ENCODE measurements around the gene SUSD5. TPM values are rescaled to one million over a fixed set of nuclear protein-coding genes. Genes with fewer than 3 reads are reported as not detected.

Gene SUSD5
- total and polyA plus RNA-seq, 2 of the 4 experiments (the other 2 are of a cell fraction) = 1.4 to 2.9 TPM

DNA sequence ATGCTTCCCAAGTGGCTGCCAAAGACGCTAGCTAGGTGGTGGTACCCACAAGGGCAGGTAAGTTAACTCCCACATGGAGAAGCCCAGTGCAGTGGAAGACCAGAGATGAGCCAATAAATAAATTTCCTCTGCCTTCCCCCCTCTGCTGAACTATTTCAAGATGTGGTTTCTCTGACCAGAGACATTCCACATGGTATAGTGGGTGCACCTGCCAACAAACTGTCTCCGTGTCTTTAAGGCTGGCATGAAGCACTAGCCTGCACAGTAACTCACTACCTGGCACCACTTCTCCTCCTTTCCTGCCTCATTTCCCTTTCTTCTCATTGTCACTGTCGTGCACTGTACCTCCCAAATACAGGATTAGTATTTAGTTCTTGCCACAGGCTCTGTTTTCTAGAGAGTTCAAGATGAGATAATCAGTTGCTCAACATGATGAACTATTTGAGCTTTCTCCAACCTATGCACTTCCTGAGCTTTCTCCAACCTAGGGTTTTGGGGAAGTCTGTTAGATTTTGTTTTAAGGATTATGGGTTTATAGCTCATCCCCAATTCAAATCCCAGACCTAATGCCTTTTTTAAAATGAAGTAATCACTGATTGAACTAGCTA lies 113.2 kb downstream of the SUSD5 start:
- H3K56ac ChIP-seq (ENCODE audit: extremely low read depth, insufficient read depth, low read length) = no peak overlapping the region
- no TSS peak for BruUV-seq (replicated peaks)
- in situ Hi-C loops (cut with MboI; ENCODE audit: low sequenced_read_pairs) (no loop called here), intact Hi-C loops (cut with micrococcal nuclease) (no loop called here), dilution Hi-C loops (cut with HindIII; ENCODE audit: low sequenced_read_pairs, unreplicated experiment) (no loop called here)
- H4K91ac ChIP-seq (ENCODE audit: insufficient read depth, low read depth, low read length) = no peak overlapping the region
- H2AK5ac ChIP-seq (ENCODE audit: low read depth, low read length) = no peak overlapping the region
- no peak overlapping the region for H3K27ac ChIP-seq (ENCODE audit: insufficient read depth, low read length)
- H3K27me3 ChIP-seq (ENCODE audit: control insufficient read depth, insufficient read depth, low read length) = peaks cover 6% of the 10 kb centered on the region; the same call in 1 of the 2 replicates
- no peak overlapping the region for H4K8ac ChIP-seq (ENCODE audit: low read depth in 2 of 2, low read length in 2 of 2)
- H3K9me3 ChIP-seq (ENCODE audit: control insufficient read depth, insufficient read depth, low read length) = no peaks in the 10 kb centered on the region
- no peak overlapping the region for H3K4ac ChIP-seq (ENCODE audit: low read depth, low read length)
- ChIA-PET CTCF (no interaction called here), POLR2A (ENCODE audit: unreplicated experiment) (no interaction called here)
- DNase-seq (no peak), ATAC-seq (ENCODE audit: low read depth) (no peak)
- H4K5ac ChIP-seq (ENCODE audit: low read depth, low read length) = no peak overlapping the region
- no peaks in the 10 kb centered on the region for H3K79me1 ChIP-seq (ENCODE audit: low read depth in 1 of 2, low read length in 2 of 2)
- H3K4me1 ChIP-seq (ENCODE audit: control insufficient read depth, insufficient read depth, low read length) = no peaks in the 10 kb centered on the region
- H4K20me1 ChIP-seq (ENCODE audit: insufficient read depth, low read length) = no peaks in the 10 kb centered on the region
- H3K18ac ChIP-seq (ENCODE audit: low read depth, low read length) = no peak overlapping the region
- WGBS, 2 experiments (ENCODE audit: extremely low coverage in 2 of 2, insufficient read length in 1 of 2) = 80% methylated on average over 1 of the region's 3 CpGs; no CpG with 5 or more reads in 1 of the 2 experiments
- no peak overlapping the region for H3K23ac ChIP-seq (ENCODE audit: low read depth, low read length)
- no peak overlapping the region for H2BK5ac ChIP-seq (ENCODE audit: low read depth, low read length, poor library complexity, severe bottlenecking)
- H3K4me2 ChIP-seq (ENCODE audit: low read depth, low read length) = no peak overlapping the region
- H3K14ac ChIP-seq (replicated peaks; ENCODE audit: low read depth, low read length) = no peak overlapping the region
- H3K9ac ChIP-seq (ENCODE audit: low read depth, low read length) = no peak overlapping the region
- TF ChIP-seq BHLHE40 (IDR thresholded peaks at IDR 0.05; ENCODE audit: low read depth, low read length) = no peak
- no peak for TF ChIP-seq FOS (IDR thresholded peaks at IDR 0.05; ENCODE audit: low read depth, low read length)
- TF ChIP-seq, protein P1, sequence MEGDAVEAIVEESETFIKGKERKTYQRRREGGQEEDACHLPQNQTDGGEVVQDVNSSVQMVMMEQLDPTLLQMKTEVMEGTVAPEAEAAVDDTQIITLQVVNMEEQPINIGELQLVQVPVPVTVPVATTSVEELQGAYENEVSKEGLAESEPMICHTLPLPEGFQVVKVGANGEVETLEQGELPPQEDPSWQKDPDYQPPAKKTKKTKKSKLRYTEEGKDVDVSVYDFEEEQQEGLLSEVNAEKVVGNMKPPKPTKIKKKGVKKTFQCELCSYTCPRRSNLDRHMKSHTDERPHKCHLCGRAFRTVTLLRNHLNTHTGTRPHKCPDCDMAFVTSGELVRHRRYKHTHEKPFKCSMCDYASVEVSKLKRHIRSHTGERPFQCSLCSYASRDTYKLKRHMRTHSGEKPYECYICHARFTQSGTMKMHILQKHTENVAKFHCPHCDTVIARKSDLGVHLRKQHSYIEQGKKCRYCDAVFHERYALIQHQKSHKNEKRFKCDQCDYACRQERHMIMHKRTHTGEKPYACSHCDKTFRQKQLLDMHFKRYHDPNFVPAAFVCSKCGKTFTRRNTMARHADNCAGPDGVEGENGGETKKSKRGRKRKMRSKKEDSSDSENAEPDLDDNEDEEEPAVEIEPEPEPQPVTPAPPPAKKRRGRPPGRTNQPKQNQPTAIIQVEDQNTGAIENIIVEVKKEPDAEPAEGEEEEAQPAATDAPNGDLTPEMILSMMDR (conservative IDR thresholded peaks at IDR 0.05; ENCODE audit: low read depth, low read length) = no peak
- no peak for TF ChIP-seq RCOR1 (IDR thresholded peaks at IDR 0.05; ENCODE audit: insufficient replicate concordance, low read length)
- no peak for TF ChIP-seq MAZ (IDR thresholded peaks at IDR 0.05; ENCODE audit: borderline replicate concordance, low read depth, low read length)
- TF ChIP-seq CEBPB (IDR thresholded peaks at IDR 0.05; ENCODE audit: low read depth, low read length) = no peak
- no peak for TF ChIP-seq NFE2L2 (IDR thresholded peaks at IDR 0.05; ENCODE audit: low read depth, low read length)
- TF ChIP-seq, protein P2, sequence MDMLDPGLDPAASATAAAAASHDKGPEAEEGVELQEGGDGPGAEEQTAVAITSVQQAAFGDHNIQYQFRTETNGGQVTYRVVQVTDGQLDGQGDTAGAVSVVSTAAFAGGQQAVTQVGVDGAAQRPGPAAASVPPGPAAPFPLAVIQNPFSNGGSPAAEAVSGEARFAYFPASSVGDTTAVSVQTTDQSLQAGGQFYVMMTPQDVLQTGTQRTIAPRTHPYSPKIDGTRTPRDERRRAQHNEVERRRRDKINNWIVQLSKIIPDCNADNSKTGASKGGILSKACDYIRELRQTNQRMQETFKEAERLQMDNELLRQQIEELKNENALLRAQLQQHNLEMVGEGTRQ (IDR thresholded peaks at IDR 0.05; ENCODE audit: low read depth, low read length) = no peak
- TF ChIP-seq SMC3 (IDR thresholded peaks at IDR 0.05; ENCODE audit: low read depth, low read length) = no peak
- no peak for TF ChIP-seq MXI1 (IDR thresholded peaks at IDR 0.05; ENCODE audit: borderline replicate concordance, low read depth, low read length)
- no peak for TF ChIP-seq RAD21 (IDR thresholded peaks at IDR 0.05; ENCODE audit: low read length)
- TF ChIP-seq RFX5 (IDR thresholded peaks at IDR 0.05; ENCODE audit: low read depth, low read length) = no peak
- no peak for TF ChIP-seq CHD1 (IDR thresholded peaks at IDR 0.05; ENCODE audit: low read depth, low read length)
- TF ChIP-seq, protein P3, sequence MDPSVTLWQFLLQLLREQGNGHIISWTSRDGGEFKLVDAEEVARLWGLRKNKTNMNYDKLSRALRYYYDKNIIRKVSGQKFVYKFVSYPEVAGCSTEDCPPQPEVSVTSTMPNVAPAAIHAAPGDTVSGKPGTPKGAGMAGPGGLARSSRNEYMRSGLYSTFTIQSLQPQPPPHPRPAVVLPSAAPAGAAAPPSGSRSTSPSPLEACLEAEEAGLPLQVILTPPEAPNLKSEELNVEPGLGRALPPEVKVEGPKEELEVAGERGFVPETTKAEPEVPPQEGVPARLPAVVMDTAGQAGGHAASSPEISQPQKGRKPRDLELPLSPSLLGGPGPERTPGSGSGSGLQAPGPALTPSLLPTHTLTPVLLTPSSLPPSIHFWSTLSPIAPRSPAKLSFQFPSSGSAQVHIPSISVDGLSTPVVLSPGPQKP (IDR thresholded peaks at IDR 0.05; ENCODE audit: borderline replicate concordance, low read depth, low read length) = no peak
- H2AFZ ChIP-seq (replicated peaks; ENCODE audit: low read length, poor library complexity) = no peak overlapping the region
- H2BK120ac ChIP-seq (ENCODE audit: low read depth, low read length) = no peak overlapping the region
- no peak overlapping the region for H2BK20ac ChIP-seq (ENCODE audit: low read depth, low read length)
- H2AK9ac ChIP-seq (replicated peaks; ENCODE audit: low read depth, low read length, poor library complexity) = no peak overlapping the region
- no peaks in the 10 kb centered on the region for H3K36me3 ChIP-seq (ENCODE audit: control insufficient read depth, insufficient read depth, low read length)
- no peaks in the 10 kb centered on the region for H3K9me1 ChIP-seq (ENCODE audit: insufficient read depth, low read length)
- no peak overlapping the region for H2BK15ac ChIP-seq (ENCODE audit: low read depth, low read length)
- no peak overlapping the region for H3K4me3 ChIP-seq (ENCODE audit: insufficient read depth, low read depth, low read length)

Measured in IMR-90 (cell line).